Mucosa of stomach (tissue), 1 donor: Measurements from ENCODE around the gene DMRT2.

ENCODE experiments used
- H3K27me3 ChIP-seq: one replicate; pipeline ENCODE4 v1.7.0; 2013; ENCODE audit warnings: mild to moderate bottlenecking, low read length; ENCODE audit not compliant: control insufficient read depth, insufficient read depth
- H3K36me3 ChIP-seq: one replicate; pipeline ENCODE4 v1.7.0; 2013; ENCODE audit warnings: low read length; ENCODE audit not compliant: control insufficient read depth, insufficient read depth
- H3K4me1 ChIP-seq: one replicate; pipeline ENCODE4 v1.7.0; 2013; ENCODE audit warnings: mild to moderate bottlenecking, low read length; ENCODE audit not compliant: control insufficient read depth, insufficient read depth
- H3K4me3 ChIP-seq: one replicate; pipeline ENCODE4 v1.7.0; 2013; ENCODE audit warnings: low read length
- H3K9ac ChIP-seq: one replicate; pipeline ENCODE4 v1.7.0; 2013; ENCODE audit warnings: mild to moderate bottlenecking, low read length, moderate library complexity
- H3K9me3 ChIP-seq: one replicate; pipeline ENCODE4 v1.7.0; 2013; ENCODE audit warnings: mild to moderate bottlenecking, low read length, moderate library complexity; ENCODE audit not compliant: control insufficient read depth
- donor health status: Pancreatic carcinoma.

DMRT2 gene

DNA sequence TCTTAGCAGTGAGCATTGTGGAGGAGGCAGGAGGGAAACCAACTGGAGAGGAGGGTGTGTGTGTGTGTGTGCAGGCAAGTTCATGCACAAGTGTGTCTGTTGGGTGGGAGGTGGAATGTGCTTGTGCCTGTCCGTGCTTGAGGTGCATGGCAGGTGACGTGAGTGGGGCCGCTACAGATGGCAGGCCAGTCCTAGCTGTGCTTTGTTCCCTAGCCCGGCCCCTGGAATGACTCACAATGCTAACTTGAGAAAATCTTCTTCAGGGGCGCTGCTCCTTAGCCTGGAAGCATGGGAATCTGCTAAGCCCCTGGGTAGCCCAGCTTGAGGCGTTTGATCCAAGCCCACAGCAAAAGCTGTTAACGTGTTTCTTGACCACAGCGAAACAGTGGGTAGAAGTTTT is 25.0 kb upstream of the DMRT2 start:
- H3K36me3 ChIP-seq = no peaks in the 10 kb centered on the region
- peaks cover 3% of the 10 kb centered on the region for H3K27me3 ChIP-seq
- no peak overlapping the region for H3K4me3 ChIP-seq
- H3K4me1 ChIP-seq = no peaks in the 10 kb centered on the region
- H3K9ac ChIP-seq = no peak overlapping the region
- H3K9me3 ChIP-seq = no peaks in the 10 kb centered on the region

DNA sequence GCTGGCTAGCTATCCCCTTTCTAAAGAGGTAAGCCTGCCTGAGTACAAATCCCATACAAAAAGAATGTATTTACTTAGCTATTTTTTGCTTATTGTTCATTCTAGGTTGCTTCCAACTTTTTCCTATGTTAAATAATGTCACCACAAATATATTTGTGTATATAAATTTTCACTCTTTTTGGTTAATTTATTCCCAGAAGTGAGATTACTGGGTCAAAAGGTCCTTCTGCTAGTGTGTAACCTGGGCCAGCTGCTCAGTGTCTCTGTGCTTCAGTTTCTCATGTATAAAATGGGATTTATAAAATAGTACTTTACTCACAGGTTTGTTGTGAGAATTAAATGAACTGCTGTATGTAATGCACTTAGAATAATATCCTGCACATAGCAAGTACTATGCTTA is 23.9 kb upstream of the DMRT2 start:
- Histone ChIP-seq H3K9me3 (no peaks in the 10 kb centered on the region), H3K9ac (no peak overlapping the region), H3K4me1 (no peaks in the 10 kb centered on the region), H3K4me3 (no peak overlapping the region), H3K36me3 (no peaks in the 10 kb centered on the region), H3K27me3 (peaks cover 5% of the 10 kb centered on the region)

DNA sequence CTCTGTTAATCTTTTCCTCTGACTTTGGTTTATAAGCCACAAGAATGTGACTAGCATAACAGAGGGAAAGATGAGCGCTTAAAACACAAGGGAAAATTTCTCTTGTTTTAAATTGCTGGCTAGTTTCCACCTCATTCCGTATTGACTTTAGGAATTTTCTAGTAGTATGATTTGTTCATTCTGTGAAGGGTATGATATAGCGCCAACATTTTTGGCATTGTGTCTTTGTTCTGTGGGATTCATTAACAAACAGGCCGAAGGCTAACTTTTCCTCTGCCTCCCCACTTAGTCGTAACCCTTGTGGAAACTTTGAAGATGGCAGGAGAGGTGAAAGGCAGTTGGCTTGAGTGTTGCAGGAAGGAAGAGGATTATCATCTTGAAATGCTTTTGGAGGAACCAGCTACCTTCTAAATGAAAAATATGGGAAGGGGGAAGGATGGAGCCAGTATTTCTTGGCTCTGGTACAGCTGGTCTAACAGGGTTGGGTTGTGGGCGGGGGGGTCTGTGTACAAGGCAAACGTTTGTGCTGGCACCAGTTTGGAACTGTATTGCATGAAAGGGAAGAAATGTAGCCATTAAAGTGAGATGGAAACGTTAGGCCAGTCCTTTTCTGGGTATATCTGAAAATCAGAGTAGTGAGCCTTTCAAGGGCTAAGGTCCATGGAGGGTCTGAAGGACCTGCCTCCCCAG is 21.5 kb upstream of the DMRT2 start:
- Histone ChIP-seq H3K27me3 (peaks cover 16% of the 10 kb centered on the region), H3K4me1 (no peaks in the 10 kb centered on the region), H3K9me3 (no peaks in the 10 kb centered on the region), H3K9ac (no peak overlapping the region), H3K36me3 (no peaks in the 10 kb centered on the region), H3K4me3 (no peak overlapping the region)

DNA sequence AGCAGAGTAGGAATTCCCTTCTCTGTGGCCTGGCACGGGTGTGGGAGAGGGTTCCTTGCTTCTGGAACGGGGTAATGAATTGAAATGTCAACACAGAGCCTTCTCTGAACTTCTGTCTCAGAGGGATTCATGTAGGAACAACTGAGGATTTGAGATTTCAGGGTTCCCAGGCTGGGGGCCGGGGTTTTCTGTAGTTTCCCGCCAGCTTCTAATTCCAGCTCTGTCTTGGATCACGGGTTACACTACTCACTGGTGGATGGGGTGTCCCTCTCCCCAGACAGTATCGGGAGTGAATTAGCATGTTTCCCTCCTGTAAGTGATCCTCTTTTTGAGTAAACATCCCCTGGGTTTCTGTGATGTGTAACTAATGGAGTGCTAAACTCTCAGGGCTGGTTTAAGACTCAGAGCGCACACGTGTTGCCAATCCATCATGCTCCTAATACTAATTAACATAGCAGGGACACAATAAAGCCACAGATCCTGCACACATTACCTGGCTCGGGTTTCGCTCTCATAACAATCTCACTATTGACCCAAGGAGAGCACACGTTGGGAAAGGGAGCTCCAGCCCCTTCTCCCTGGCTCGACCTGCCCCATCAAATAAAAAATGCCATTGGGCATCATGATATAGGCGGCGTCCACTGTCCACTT is 18.1 kb upstream of the DMRT2 start:
- Histone ChIP-seq H3K9me3 (no peaks in the 10 kb centered on the region), H3K4me3 (no peak overlapping the region), H3K36me3 (no peaks in the 10 kb centered on the region), H3K27me3 (peaks cover 28% of the 10 kb centered on the region), H3K9ac (no peak overlapping the region), H3K4me1 (no peaks in the 10 kb centered on the region)

DNA sequence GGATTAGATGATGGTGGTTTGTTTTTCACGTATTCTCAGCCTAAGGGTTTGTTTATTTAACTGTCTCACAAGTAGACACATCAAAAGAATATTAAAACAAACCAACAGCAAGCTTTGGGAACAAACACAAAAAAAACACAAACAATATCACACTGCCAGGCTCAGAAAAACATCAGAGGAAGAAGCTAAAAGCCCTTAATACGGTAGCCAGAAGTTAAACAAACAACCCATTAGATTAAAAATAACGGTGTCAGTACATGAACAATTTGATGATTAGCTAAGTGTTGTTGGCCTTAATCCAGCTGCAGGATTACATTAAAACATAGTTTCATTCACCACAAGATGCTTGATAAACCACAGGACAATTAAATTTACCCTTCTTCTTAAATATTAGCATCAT is 15.9 kb upstream of the DMRT2 start:
- H3K27me3 ChIP-seq = peaks cover 37% of the 10 kb centered on the region
- H3K4me1 ChIP-seq = no peaks in the 10 kb centered on the region
- H3K9me3 ChIP-seq = no peaks in the 10 kb centered on the region
- no peak overlapping the region for H3K9ac ChIP-seq
- H3K36me3 ChIP-seq = no peaks in the 10 kb centered on the region
- H3K4me3 ChIP-seq = no peak overlapping the region

GRCh38 chr9:1039589-1039988 is 10.6 kb upstream of the DMRT2 start:
- H3K4me3 ChIP-seq = no peak overlapping the region
- H3K4me1 ChIP-seq = no peaks in the 10 kb centered on the region
- no peak overlapping the region for H3K9ac ChIP-seq
- H3K9me3 ChIP-seq = no peaks in the 10 kb centered on the region
- no peaks in the 10 kb centered on the region for H3K36me3 ChIP-seq
- H3K27me3 ChIP-seq = peaks cover 69% of the 10 kb centered on the region

DNA sequence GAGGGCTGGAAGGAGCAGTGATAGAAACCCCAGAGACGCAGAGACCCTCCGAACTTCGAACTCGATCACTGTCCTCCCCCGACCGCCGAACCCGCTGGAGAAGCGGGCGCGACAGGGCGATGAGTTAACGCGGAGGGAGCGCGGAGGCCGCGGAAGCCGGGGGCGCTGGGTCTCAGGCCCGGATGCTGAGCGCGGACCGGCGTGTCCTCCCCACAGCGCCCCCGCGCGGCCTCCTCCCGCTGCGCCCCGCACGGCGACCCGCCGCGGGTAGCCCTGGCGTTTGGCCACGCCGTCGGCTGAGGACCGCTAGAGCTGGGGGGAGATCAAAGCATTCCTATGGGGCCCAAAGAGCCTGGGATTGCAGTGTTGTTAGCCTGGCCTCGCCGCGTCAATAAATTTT is 7.7 kb upstream of the DMRT2 start:
- Histone ChIP-seq H3K9me3 (no peaks in the 10 kb centered on the region), H3K4me1 (peaks cover 5% of the 10 kb centered on the region), H3K9ac (no peak overlapping the region), H3K4me3 (no peak overlapping the region), H3K27me3 (peaks cover 85% of the 10 kb centered on the region), H3K36me3 (no peaks in the 10 kb centered on the region)

DNA sequence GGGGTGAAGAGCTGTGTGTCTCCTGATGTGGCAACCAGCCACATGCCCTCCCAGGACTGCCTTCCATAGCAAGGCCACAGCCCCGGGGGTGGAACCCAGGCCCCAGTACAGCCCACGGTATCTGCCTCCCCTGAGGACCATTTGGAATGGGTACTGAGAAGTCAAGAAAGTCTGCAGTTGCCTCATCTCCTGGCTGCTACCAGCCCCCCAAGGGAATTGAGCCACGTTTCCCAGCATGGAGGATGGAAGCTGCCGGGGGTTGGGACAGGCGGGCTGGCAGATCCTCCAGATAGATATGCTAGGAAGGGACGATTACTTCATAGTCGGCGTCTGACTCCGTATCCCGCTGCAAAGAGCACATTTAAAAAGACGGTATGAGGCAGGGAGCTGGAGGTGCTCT is 5.5 kb upstream of the DMRT2 start:
- no peak overlapping the region for H3K4me3 ChIP-seq
- H3K27me3 ChIP-seq = peaks cover 99% of the 10 kb centered on the region
- H3K9me3 ChIP-seq = no peaks in the 10 kb centered on the region
- H3K9ac ChIP-seq = no peak overlapping the region
- peaks cover 17% of the 10 kb centered on the region for H3K4me1 ChIP-seq
- H3K36me3 ChIP-seq = no peaks in the 10 kb centered on the region

GRCh38 chr9:1046639-1047572 is 3.3 kb upstream of the DMRT2 start:
- H3K4me1 ChIP-seq = peaks cover 25% of the 10 kb centered on the region
- H3K9me3 ChIP-seq = no peaks in the 10 kb centered on the region
- H3K27me3 ChIP-seq = peaks cover 100% of the 10 kb centered on the region
- no peak overlapping the region for H3K9ac ChIP-seq
- H3K36me3 ChIP-seq = no peaks in the 10 kb centered on the region
- peak overlapping the region; percentile 43 for H3K4me3 ChIP-seq

DNA sequence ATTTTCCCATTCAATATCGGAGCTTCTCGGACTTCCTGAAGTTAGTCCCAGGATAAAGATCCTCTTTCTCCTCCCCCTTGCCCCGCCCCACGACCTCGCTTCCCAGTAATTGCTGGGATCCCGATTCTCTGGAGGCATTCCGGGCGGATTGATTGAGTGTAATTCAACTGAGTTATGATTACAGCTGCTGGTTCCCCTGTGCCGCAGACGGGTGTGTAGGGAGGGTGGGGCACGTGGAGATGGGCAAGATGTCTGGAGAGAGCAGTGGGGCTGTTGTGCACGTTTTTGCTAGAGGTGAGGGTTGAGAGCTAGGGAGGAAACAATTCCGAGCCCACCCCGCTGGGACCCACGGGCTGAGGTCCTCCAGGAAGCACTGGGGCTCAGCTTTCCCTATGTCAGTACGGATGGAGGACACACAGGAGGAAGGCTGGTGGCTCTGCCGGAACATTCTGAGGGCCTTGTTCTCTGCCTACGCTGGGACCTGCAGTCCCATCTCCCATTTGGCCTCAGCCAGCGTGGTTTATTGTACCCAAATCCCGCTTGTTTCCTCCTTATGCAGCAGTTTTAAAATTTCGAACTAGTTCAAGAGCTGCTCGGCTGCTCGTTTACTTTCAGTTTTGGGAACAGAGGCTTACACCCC is 2.4 kb upstream of the DMRT2 start:
- H3K4me3 ChIP-seq = peak overlapping the region; percentile 43
- peaks cover 25% of the 10 kb centered on the region for H3K4me1 ChIP-seq
- peaks cover 100% of the 10 kb centered on the region for H3K27me3 ChIP-seq
- no peaks in the 10 kb centered on the region for H3K36me3 ChIP-seq
- H3K9ac ChIP-seq = no peak overlapping the region
- H3K9me3 ChIP-seq = no peaks in the 10 kb centered on the region

DNA sequence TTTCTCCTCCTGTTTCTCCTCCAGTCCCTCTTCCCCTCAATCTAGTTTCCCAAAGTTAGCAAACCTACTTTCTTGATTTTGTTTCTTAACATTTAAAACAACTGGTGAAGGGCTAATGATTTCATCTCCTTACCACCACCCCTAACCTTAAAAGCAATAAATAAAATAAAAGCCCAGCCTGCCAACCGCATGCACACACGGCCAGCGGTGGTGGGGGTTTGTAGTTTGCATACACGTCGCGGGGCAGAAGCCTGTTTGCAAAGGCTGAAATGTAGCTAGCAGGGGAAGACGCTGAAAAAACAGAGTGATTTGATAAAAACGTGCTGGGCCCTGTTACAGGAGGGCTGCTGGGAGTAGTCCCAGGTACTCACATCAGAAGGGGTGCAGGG is 1.9 kb upstream of the DMRT2 start:
- H3K36me3 ChIP-seq = no peaks in the 10 kb centered on the region
- H3K9me3 ChIP-seq = no peaks in the 10 kb centered on the region
- peaks cover 100% of the 10 kb centered on the region for H3K27me3 ChIP-seq
- peaks cover 25% of the 10 kb centered on the region for H3K4me1 ChIP-seq
- peak overlapping the region; percentile 43 for H3K4me3 ChIP-seq
- no peak overlapping the region for H3K9ac ChIP-seq

- Histone ChIP-seq H3K9ac (no peak overlapping the region), H3K9me3 (no peaks in the 10 kb centered on the region), H3K4me1 (peaks cover 25% of the 10 kb centered on the region), H3K36me3 (no peaks in the 10 kb centered on the region), H3K4me3 (no peak overlapping the region), H3K27me3 (peaks cover 100% of the 10 kb centered on the region)
Observed at GRCh38 chr9:1048811-1049210, 1.3 kb upstream of the DMRT2 start.
